ENCODE results near the gene ZNF775.

DNA sequence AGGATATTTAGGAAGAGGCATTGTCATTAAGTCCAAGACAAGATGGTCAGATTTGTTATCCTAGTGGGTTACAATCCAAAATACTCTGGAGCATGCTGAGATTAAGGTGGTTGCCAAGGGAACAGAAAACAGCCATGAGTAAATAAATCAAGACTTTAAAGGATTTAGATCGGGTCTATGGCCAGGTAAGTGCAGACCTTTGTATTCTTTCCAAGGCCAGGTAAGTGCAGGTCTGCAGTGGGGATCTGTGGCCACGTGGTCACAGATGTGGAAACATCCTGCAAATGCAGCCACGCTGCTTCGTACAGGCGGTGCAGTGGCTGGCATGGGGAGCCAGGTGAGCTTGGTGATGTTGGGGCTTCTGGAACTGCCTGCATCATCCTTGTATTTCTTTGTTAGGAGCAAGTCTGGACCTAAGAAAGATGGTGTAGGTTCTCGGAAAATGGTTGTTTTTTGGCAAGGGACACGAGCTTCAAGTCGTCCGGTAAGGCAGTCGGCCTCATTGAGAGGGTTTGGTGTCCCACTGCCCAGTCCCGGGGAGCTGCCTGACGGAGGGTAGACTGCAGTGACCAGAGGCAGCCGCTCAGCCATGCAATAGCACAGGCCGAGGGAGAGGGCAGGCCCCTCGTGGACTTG is 21.8 kb downstream of the ZNF775 start:
- TF ChIP-seq, protein P1, sequence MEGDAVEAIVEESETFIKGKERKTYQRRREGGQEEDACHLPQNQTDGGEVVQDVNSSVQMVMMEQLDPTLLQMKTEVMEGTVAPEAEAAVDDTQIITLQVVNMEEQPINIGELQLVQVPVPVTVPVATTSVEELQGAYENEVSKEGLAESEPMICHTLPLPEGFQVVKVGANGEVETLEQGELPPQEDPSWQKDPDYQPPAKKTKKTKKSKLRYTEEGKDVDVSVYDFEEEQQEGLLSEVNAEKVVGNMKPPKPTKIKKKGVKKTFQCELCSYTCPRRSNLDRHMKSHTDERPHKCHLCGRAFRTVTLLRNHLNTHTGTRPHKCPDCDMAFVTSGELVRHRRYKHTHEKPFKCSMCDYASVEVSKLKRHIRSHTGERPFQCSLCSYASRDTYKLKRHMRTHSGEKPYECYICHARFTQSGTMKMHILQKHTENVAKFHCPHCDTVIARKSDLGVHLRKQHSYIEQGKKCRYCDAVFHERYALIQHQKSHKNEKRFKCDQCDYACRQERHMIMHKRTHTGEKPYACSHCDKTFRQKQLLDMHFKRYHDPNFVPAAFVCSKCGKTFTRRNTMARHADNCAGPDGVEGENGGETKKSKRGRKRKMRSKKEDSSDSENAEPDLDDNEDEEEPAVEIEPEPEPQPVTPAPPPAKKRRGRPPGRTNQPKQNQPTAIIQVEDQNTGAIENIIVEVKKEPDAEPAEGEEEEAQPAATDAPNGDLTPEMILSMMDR (IDR thresholded peaks at IDR 0.05), result no peak
- no peak for TF ChIP-seq POLR2A (IDR thresholded peaks at IDR 0.05)

Data from esophagus squamous epithelium (tissue), 4 donors.